ENCODE data around the gene TIMM17A.
"Not testable (repeated sequence)": the region's sequence is repeated elsewhere in the genome, so short reads cannot be mapped to it uniquely, and the experiment has no call there.

The TIMM17A gene

DNA sequence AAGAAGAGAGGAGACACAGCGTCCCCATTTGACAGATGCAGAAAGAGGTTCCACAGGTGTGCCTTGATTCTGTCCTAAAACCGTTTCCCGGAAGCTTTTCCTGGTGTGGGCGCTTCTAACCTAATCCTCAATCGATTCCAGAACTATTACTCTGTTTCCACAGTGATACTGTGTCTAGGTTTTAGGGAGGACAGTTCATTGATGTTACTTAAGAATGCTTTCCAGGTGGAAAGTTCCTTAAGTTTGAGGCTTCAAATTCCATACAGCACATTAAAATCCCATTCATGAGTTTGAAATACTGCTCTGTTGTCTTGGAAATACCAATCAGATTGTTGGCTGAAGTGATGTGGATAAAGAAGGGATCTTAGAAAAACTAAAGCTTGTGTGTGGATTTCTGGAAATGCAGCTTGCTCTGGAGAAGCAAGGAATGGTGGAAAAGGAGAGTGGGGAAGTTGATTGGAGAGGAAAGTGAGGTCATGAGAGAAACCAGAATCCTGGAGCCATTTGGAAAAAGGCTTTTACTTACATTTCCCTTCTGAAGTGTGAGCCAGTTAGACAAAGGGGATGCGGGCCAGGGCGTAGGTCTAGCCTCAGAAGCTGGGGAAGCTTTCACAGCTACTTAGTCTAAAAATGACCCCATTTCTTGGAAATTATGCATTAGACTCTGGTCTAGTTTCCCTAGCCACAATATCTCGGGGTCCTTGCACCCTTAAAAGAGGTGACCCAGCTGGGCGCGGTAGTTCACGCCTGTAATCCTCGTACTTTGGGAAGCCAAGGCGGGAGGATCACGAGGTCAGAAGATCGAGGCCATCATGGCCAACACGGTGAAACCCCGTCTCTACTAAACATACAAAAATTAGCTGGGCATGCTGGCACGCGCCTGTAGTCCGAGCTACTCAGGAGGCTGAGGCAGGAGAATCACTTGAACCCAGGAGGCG, 61.8 kb downstream of the TIMM17A start:
- DNase-seq, result no peak

DNA sequence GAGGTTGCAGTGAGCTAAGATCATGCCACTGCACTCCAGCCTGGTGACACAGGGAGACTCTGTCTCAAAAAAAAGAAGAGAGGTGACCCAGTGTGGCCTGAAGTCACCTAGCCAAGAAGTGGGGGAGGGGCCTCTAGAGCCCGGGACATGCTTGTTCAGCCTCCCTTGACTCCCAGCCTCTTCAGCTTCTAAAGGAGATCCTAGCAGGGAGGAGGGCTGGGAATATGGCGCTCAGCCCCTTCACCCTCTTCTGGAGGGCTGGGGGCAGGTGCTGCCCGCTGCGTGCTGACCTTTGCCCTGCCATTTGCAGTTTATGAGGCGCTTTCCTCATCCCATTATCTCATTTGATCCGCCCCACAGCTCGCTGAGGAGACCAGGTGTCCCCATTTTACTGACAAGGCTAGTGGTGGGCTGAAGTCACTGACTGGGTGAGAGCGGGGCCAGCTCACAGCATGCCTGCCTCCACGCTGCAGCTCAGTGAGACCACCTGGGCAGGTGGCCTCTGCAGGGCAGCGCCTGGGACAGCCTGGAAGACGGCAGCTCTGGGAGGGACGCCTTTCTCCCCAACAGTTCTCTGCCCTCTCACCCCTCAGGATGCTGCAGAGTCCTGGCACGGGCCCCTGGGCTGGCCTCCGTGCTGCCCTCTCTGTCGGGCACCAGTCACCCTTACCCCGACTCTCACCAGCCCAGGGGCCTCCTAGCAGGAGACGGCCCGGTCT, 62.6 kb downstream of the TIMM17A start:
- no peak for DNase-seq

GRCh38 chr1:202018468-202019234, 63.3 kb downstream of the TIMM17A start:
- no peak for DNase-seq

GRCh38 chr1:202019235-202019558, 63.9 kb downstream of the TIMM17A start:
- not testable (repeated sequence) for DNase-seq
